GM23338 (cell line): Measurements from ENCODE around the gene MRS2. TPM values are rescaled to one million over a fixed set of nuclear protein-coding genes. Genes with fewer than 3 reads are reported as not detected.

Source experiments
- ETS1 ChIP-seq: IDR thresholded peaks from 2 replicates; pipeline ENCODE4 v1.6.1; 2016; ENCODE audit warnings: antibody characterized with exemption
- EZH2 ChIP-seq: fragments of 200-600 bp; sonication (generic); IDR thresholded peaks from one replicate; pipeline ENCODE4 v1.8.0; 2017; ENCODE audit warnings: antibody characterized with exemption, mild to moderate bottlenecking, low read depth; ENCODE audit not compliant: unreplicated experiment
- JUNB ChIP-seq: IDR thresholded peaks from one replicate; pipeline ENCODE4 v1.6.1; 2016; ENCODE audit warnings: antibody characterized with exemption; ENCODE audit not compliant: unreplicated experiment
- REST ChIP-seq: IDR thresholded peaks from one replicate; pipeline ENCODE4 v1.6.1; 2018; ENCODE audit warnings: antibody characterized with exemption; ENCODE audit not compliant: unreplicated experiment
- STAT1 ChIP-seq: IDR thresholded peaks from one replicate; pipeline ENCODE4 v1.6.1; 2016; ENCODE audit warnings: antibody characterized with exemption; ENCODE audit not compliant: unreplicated experiment
- ZNF114 ChIP-seq: fragments of 250-450 bp; sonication (Bioruptor Pico); IDR thresholded peaks from 2 replicates; pipeline ENCODE4 v1.5.0; 2020; ENCODE audit warnings: mild to moderate bottlenecking, moderate library complexity
- ZNF331 ChIP-seq: fragments of 250-450 bp; sonication (Bioruptor Pico); IDR thresholded peaks from 2 replicates; pipeline ENCODE4 v1.5.0; 2020; ENCODE audit warnings: low read depth, mild to moderate bottlenecking, moderate library complexity
- ZNF462 ChIP-seq: fragments of 250-450 bp; sonication (Bioruptor Pico); IDR thresholded peaks from 2 replicates; pipeline ENCODE4 v1.5.0; 2020; ENCODE audit warnings: mild to moderate bottlenecking, moderate library complexity
- polyA plus RNA-seq: library from polyadenylated mRNA; unstranded; fragments of >200 nt; fragmentation: Nextera tagmentation; extraction: Ambion mirVana; gene quantifications from 2 replicates; pipeline ENCODE4 v1.2.1, GENCODE V29; 2016
- total RNA-seq: library from RNA; depleted of rRNA; stranded (reverse); fragments of >200 nt; shearing (Covaris generic); gene quantifications from 2 replicates; pipeline ENCODE4 v1.2.3, GENCODE V29; 2014

Gene MRS2
- total and polyA plus RNA-seq, 2 experiments from 2014 or later, result 80.9 to 125 TPM

- TF ChIP-seq ZNF462, result no peak
- TF ChIP-seq STAT1, result no peak
- TF ChIP-seq REST, result no peak
- TF ChIP-seq ETS1, result no peak
- TF ChIP-seq JUNB, result no peak
- no peak for TF ChIP-seq ZNF331 (CRISPR knock-in tag)
- no peak for TF ChIP-seq EZH2
- TF ChIP-seq ZNF114 (CRISPR knock-in tag), result no peak
Observed at GRCh38 chr6:24381476-24382219, 21.1 kb upstream of the MRS2 start (continued).
